K562 (cell line): ENCODE measurements around the gene KIAA0513. TPM values are rescaled to one million over a fixed set of nuclear protein-coding genes. Genes with fewer than 3 reads are reported as not detected.
A peak's percentile ranks its signal among the peaks of the same experiment; 100 is the strongest.

Experiments
- CBFB ChIP-seq: sonication (generic); formaldehyde crosslinking; IDR thresholded peaks from 2 replicates; pipeline ENCODE4 v1.4.0; 2020; ENCODE audit warnings: mild to moderate bottlenecking, missing genetic modification reagents
- HEY1 ChIP-seq: fragments of 250-450 bp; sonication (Bioruptor Pico); IDR thresholded peaks from 2 replicates; pipeline ENCODE4 v1.5.0; 2020; ENCODE audit warnings: mild to moderate bottlenecking, moderate library complexity, borderline replicate concordance
- HNRNPH1 ChIP-seq: fragments of 200-400 bp; formaldehyde crosslinking; optimal IDR thresholded peaks from 2 replicates; pipeline ENCODE3; 2017; ENCODE audit warnings: low read depth, mild to moderate bottlenecking, low read length, moderate library complexity
- HNRNPL ChIP-seq: fragments of 200-400 bp; formaldehyde crosslinking; IDR thresholded peaks from 2 replicates; pipeline ENCODE4 v1.6.1; 2017; ENCODE audit warnings: low read depth, mild to moderate bottlenecking, low read length
- JUN ChIP-seq, 2 experiments: sonication (generic) in 1 of 2; formaldehyde crosslinking in 1 of 2; IDR thresholded peaks; 2 replicates each; pipeline versions ENCODE4 v1.6.1 to v1.8.0; 2012 to 2022; ENCODE audit warnings: borderline replicate concordance in 2 of 2, mild to moderate bottlenecking in 2 of 2, improper control_type of control experiment in 1 of 2, low read depth in 1 of 2, low read length in 1 of 2, missing genetic modification reagents in 1 of 2
- KHSRP ChIP-seq: fragments of 450-650 bp; IDR thresholded peaks from 2 replicates; pipeline ENCODE4 v1.6.1; 2017
- NFE2 ChIP-seq: IDR thresholded peaks from 2 replicates; pipeline ENCODE4 v1.6.1; 2014; ENCODE audit warnings: antibody characterized with exemption, low read depth
- RNF2 ChIP-seq: sonication (generic); IDR thresholded peaks from 2 replicates; pipeline ENCODE4 v1.6.1; 2016
- TEAD1 ChIP-seq, 2 experiments: fragments of 450-650 bp in 1 of 2; sonication (generic) in 1 of 2; formaldehyde crosslinking; IDR thresholded peaks; 2 replicates each; pipeline versions ENCODE4 v1.4.0 to v1.8.0; 2020 to 2022; ENCODE audit warnings: mild to moderate bottlenecking in 2 of 2, missing genetic modification reagents in 1 of 2
- ZNF146 ChIP-seq: IDR thresholded peaks from one replicate; pipeline ENCODE4 v1.6.1; 2018; ENCODE audit warnings: missing compliant biosample characterization; ENCODE audit not compliant: unreplicated experiment
- polyA plus RNA-seq, 8 experiments: library from polyadenylated mRNA; depleted of rRNA in 4 of 8; stranded (reverse) in 5 of 8; unstranded in 3 of 8; fragments of >200 nt; fragmentation: Nextera tagmentation in 2 of 8; fragmentation: Illumina TruSeq in 1 of 8; extraction: Ambion mirVana in 2 of 8; extraction: Trizol in 1 of 8; gene quantifications; 2 replicates each; pipeline versions ENCODE4 v1.2.1 to v1.2.3, GENCODE V29; 2011 to 2014; ENCODE audit warnings: inconsistent platforms in 1 of 8, missing spikeins in 1 of 8
- total RNA-seq, 7 experiments: library from RNA; depleted of rRNA in 6 of 7; stranded (reverse); fragments of >200 nt in 6 of 7; fragmentation: Illumina TruSeq in 2 of 7; extraction: Trizol in 2 of 7; gene quantifications; 2 replicates each; pipeline versions ENCODE4 v1.2.1 to v1.2.3, GENCODE V29; 2011 to 2021; ENCODE audit warnings: low replicate concordance in 1 of 7
- TF ChIP-seq, protein P1 (sequence below): sonication (generic); formaldehyde crosslinking; IDR thresholded peaks from 2 replicates; pipeline ENCODE4 v1.8.0; 2023; ENCODE audit warnings: missing genetic modification reagents, mild to moderate bottlenecking, borderline replicate concordance
- TF ChIP-seq, protein P2 (sequence below): fragments of 250-450 bp; sonication (Bioruptor Pico); IDR thresholded peaks from 2 replicates; pipeline ENCODE4 v1.8.0; 2022; ENCODE audit warnings: moderate library complexity, mild to moderate bottlenecking, inconsistent platforms
- TF ChIP-seq, protein P3 (sequence below): sonication (generic); formaldehyde crosslinking; IDR thresholded peaks from 2 replicates; pipeline ENCODE4 v1.4.0; 2020; ENCODE audit warnings: mild to moderate bottlenecking, missing genetic modification reagents
- TF ChIP-seq, protein P4 (sequence below): fragments of 450-650 bp; IDR thresholded peaks from 2 replicates; pipeline ENCODE4 v1.6.1; 2017; ENCODE audit warnings: mild to moderate bottlenecking, moderate library complexity
- TF ChIP-seq, protein P5 (sequence below): IDR thresholded peaks from 2 replicates; pipeline ENCODE4 v1.6.1; 2011; ENCODE audit warnings: borderline replicate concordance, low read depth, mild to moderate bottlenecking, moderate library complexity, low read length; ENCODE audit not compliant: insufficient read depth, poor library complexity, severe bottlenecking

The KIAA0513 gene
- total and polyA plus RNA-seq, 9 of the 15 experiments (the other 6 are each of a cell fraction or from before 2014, with no cell fraction given): 0.18 to 13.7 (median 10.2) TPM

DNA sequence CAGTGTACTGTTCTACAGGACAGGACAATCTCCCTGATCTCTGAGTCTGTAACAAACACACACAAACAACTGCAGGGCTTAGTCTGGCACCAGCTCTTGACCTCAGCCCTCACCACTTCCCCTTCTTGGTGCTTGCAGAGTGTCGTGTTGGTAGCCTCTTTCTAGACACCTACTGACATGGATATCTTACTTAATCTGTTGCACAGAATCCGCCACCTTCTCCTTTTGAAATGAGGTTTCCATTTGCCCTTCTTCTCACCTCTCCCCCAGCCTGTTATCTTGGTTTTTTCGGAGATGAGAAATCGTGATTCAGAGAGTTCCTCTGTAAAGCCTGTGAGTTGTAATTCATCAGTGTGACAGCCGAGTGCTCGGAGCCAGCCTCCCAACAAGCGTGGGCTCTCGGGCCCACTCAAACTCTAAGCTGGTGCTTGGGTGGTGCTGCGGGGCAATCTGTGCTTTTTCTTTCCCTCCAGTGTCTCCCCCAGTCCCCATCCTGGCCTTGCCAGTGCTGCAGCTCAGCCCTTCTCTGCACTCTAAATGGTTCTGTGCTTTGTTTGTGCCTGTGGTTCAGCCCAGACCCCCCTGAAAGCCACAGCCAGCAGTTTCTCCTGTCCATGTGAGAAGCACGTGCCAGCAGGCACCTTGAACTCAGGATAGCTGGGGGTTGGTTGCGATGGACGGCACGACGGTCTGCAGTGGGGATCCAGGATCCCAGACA is 28.1 kb downstream of the KIAA0513 start (continued):
- no peak; the same call in 1 of the 2 replicates for TF ChIP-seq JUN (IDR thresholded peaks at IDR 0.05; ENCODE audit: borderline replicate concordance, low read depth, low read length)
- no peak for TF ChIP-seq JUN (CRISPR knock-in tag; IDR thresholded peaks at IDR 0.05; ENCODE audit: borderline replicate concordance)
- TF ChIP-seq, protein P1, sequence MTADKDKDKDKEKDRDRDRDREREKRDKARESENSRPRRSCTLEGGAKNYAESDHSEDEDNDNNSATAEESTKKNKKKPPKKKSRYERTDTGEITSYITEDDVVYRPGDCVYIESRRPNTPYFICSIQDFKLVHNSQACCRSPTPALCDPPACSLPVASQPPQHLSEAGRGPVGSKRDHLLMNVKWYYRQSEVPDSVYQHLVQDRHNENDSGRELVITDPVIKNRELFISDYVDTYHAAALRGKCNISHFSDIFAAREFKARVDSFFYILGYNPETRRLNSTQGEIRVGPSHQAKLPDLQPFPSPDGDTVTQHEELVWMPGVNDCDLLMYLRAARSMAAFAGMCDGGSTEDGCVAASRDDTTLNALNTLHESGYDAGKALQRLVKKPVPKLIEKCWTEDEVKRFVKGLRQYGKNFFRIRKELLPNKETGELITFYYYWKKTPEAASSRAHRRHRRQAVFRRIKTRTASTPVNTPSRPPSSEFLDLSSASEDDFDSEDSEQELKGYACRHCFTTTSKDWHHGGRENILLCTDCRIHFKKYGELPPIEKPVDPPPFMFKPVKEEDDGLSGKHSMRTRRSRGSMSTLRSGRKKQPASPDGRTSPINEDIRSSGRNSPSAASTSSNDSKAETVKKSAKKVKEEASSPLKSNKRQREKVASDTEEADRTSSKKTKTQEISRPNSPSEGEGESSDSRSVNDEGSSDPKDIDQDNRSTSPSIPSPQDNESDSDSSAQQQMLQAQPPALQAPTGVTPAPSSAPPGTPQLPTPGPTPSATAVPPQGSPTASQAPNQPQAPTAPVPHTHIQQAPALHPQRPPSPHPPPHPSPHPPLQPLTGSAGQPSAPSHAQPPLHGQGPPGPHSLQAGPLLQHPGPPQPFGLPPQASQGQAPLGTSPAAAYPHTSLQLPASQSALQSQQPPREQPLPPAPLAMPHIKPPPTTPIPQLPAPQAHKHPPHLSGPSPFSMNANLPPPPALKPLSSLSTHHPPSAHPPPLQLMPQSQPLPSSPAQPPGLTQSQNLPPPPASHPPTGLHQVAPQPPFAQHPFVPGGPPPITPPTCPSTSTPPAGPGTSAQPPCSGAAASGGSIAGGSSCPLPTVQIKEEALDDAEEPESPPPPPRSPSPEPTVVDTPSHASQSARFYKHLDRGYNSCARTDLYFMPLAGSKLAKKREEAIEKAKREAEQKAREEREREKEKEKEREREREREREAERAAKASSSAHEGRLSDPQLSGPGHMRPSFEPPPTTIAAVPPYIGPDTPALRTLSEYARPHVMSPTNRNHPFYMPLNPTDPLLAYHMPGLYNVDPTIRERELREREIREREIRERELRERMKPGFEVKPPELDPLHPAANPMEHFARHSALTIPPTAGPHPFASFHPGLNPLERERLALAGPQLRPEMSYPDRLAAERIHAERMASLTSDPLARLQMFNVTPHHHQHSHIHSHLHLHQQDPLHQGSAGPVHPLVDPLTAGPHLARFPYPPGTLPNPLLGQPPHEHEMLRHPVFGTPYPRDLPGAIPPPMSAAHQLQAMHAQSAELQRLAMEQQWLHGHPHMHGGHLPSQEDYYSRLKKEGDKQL (CRISPR knock-in tag): 0 out of 2 replicates have a peak, but pooled peaks have one; percentile 35
- peak; percentile 53; the same call in 1 of the 2 replicates for TF ChIP-seq HNRNPL
- TF ChIP-seq CBFB (CRISPR knock-in tag): no peak; the same call in 1 of the 2 replicates
- TF ChIP-seq, protein P2, sequence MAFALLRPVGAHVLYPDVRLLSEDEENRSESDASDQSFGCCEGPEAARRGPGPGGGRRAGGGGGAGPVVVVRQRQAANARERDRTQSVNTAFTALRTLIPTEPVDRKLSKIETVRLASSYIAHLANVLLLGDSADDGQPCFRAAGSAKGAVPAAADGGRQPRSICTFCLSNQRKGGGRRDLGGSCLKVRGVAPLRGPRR (CRISPR knock-in tag): no peak
- TF ChIP-seq ZNF146: no peak
- no peak for TF ChIP-seq KHSRP
- TF ChIP-seq NFE2: peak; percentile 9
- peak; percentile 91 for TF ChIP-seq RNF2
- TF ChIP-seq, protein P3, sequence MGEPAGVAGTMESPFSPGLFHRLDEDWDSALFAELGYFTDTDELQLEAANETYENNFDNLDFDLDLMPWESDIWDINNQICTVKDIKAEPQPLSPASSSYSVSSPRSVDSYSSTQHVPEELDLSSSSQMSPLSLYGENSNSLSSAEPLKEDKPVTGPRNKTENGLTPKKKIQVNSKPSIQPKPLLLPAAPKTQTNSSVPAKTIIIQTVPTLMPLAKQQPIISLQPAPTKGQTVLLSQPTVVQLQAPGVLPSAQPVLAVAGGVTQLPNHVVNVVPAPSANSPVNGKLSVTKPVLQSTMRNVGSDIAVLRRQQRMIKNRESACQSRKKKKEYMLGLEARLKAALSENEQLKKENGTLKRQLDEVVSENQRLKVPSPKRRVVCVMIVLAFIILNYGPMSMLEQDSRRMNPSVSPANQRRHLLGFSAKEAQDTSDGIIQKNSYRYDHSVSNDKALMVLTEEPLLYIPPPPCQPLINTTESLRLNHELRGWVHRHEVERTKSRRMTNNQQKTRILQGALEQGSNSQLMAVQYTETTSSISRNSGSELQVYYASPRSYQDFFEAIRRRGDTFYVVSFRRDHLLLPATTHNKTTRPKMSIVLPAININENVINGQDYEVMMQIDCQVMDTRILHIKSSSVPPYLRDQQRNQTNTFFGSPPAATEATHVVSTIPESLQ (CRISPR knock-in tag): 0 out of 2 replicates have a peak, but pooled peaks have one; percentile 23
- no peak for TF ChIP-seq HEY1 (CRISPR knock-in tag)
- TF ChIP-seq, protein P4, sequence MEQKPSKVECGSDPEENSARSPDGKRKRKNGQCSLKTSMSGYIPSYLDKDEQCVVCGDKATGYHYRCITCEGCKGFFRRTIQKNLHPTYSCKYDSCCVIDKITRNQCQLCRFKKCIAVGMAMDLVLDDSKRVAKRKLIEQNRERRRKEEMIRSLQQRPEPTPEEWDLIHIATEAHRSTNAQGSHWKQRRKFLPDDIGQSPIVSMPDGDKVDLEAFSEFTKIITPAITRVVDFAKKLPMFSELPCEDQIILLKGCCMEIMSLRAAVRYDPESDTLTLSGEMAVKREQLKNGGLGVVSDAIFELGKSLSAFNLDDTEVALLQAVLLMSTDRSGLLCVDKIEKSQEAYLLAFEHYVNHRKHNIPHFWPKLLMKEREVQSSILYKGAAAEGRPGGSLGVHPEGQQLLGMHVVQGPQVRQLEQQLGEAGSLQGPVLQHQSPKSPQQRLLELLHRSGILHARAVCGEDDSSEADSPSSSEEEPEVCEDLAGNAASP: no peak
- TF ChIP-seq, protein P5, sequence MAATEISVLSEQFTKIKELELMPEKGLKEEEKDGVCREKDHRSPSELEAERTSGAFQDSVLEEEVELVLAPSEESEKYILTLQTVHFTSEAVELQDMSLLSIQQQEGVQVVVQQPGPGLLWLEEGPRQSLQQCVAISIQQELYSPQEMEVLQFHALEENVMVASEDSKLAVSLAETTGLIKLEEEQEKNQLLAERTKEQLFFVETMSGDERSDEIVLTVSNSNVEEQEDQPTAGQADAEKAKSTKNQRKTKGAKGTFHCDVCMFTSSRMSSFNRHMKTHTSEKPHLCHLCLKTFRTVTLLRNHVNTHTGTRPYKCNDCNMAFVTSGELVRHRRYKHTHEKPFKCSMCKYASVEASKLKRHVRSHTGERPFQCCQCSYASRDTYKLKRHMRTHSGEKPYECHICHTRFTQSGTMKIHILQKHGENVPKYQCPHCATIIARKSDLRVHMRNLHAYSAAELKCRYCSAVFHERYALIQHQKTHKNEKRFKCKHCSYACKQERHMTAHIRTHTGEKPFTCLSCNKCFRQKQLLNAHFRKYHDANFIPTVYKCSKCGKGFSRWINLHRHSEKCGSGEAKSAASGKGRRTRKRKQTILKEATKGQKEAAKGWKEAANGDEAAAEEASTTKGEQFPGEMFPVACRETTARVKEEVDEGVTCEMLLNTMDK: no peak
- peak in 1 of 2 experiments; percentile 69; a peak in 3 of 4 replicates for TF ChIP-seq TEAD1 (CRISPR knock-in tag; IDR thresholded peaks at IDR 0.05)
- no peak for TF ChIP-seq HNRNPH1
